SH-SY5Y (cell line): ENCODE results near the gene SSNA1.

Source experiments
- GATA2 ChIP-seq: IDR thresholded peaks from 2 replicates; pipeline ENCODE4 v1.6.1; 2011; ENCODE audit warnings: mild to moderate bottlenecking, low read depth, low read length
- GATA3 ChIP-seq: IDR thresholded peaks from 2 replicates; pipeline ENCODE4 v1.6.1; 2011; ENCODE audit warnings: low read depth, mild to moderate bottlenecking, low read length, moderate library complexity

The SSNA1 gene

GRCh38 chr9:137227054-137227852 lies 38.8 kb downstream of the SSNA1 start, which contains the start of gene RNF224:
TSS of gene RNF224 (plus strand) at chr9:137227502. CDS start at chr9:137228336, 834 bp downstream.
- TF ChIP-seq GATA3 (no peak), GATA2 (no peak)

GRCh38 chr9:137227853-137228505 lies 39.5 kb downstream of the SSNA1 start:
- no peak for TF ChIP-seq GATA3
- no peak for TF ChIP-seq GATA2

DNA sequence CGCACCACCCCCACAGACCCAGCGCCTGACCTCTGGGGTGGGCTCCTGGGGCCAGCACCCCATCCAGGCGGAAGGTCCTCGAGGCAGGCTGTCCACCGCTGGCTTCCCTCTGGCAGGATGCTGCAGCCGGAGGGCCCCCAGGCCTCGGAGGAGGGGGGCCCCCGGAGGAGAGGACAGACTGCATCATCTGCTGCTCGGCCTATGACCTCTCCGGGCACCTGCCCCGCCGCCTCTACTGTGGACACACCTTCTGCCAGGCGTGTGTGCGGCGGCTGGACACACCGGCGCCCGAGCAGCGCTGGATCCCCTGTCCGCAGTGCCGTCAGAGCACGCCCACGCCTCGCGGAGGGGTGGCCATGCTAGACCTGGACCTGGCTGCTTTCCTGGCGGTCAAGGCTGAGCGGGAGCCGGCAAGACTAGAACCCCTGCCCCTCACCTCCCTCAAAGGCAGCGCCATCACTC lies 40.1 kb downstream of the SSNA1 start:
- TF ChIP-seq GATA3 (no peak), GATA2 (no peak)

GRCh38 chr9:137228968-137229896 lies 40.8 kb downstream of the SSNA1 start:
- TF ChIP-seq GATA2, result no peak
- TF ChIP-seq GATA3, result no peak

- TF ChIP-seq GATA2, result no peak
- no peak for TF ChIP-seq GATA3
Measured at GRCh38 chr9:137229903-137230704, 41.6 kb downstream of the SSNA1 start.

DNA sequence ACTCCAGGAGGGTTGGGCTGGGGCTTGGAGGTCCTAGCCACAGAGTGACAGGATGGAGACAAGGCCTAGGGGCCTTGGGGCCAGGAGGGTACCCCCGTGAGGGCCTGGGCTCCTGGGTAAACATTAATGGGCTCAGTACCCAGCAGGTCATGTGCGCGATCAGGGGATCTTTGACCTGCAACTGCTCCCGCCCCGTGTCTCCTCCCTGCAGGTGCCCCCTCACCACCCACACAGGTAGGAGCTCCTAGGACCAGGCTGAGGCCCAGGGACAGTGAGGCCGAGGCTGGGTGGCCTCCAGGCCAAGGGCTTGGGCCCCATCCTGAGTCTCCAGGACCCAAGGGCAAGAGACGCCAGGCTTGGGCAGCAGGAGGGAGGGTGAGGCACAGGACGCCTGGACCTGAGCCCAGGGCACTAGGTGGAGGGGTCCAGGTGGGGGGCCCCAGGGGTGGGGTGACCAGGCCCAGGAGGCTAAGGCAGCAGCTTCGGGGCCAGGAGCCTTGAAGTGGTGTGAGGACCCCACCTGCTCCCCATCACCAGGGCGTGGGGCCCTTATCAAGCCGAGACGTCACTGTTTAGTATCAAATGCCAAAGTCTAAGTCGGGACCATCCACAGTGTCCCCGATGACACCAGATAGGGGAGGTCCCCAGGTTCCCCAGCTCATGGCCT lies 42.4 kb downstream of the SSNA1 start, which contains the start of gene SLC34A3:
SLC34A3 (plus strand) TSS at position 197 of the 667 bp plus-strand sequence. CDS start 802 bp downstream, outside the sequence.
- TF ChIP-seq GATA2 (no peak), GATA3 (no peak)

- no peak for TF ChIP-seq GATA2
- no peak for TF ChIP-seq GATA3
Measured at GRCh38 chr9:137231372-137232039, 43.0 kb downstream of the SSNA1 start.

DNA sequence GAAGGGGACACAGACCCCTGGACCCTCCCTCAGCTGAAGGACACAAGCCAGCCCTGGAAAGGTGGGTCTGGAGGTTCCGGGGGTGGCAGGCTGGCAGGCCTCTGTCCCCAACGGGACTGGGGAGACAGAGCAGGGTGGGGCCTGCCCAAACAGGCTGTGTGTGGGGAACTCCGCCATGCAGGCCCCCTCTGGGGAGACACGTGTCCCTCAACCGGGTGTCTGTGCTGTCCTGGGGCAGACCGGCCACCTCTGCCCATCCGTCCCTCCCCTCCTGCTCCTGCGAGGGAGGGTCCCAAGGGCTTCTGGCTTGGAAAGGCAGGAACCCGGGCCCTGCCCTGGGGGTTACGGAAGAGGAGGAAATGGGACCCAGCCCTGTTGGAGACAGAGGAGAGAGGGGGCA lies 43.6 kb downstream of the SSNA1 start:
- TF ChIP-seq GATA2 (no peak), GATA3 (no peak)

- TF ChIP-seq GATA2, result no peak
- no peak for TF ChIP-seq GATA3
Measured at GRCh38 chr9:137232510-137232909, 44.0 kb downstream of the SSNA1 start.

- TF ChIP-seq GATA2 (no peak), GATA3 (no peak)
Measured at GRCh38 chr9:137233143-137233980, 44.9 kb downstream of the SSNA1 start.

GRCh38 chr9:137234055-137234697 lies 45.7 kb downstream of the SSNA1 start:
- TF ChIP-seq GATA2 (no peak), GATA3 (no peak)
